Muscle of back (tissue), 11 donors: ENCODE results near the gene AKR1C3. TPM values are rescaled to one million over a fixed set of nuclear protein-coding genes. Genes with fewer than 3 reads are reported as not detected.
"Not testable (repeated sequence)": the region's sequence is repeated elsewhere in the genome, so short reads cannot be mapped to it uniquely, and the experiment has no call there.

Experiments
- DNase-seq, 3 donors: peaks; one replicate each; pipeline versions ENCODE4 v3.0.0 to v3.0.0-alpha.2; 2013
- polyA plus RNA-seq, 10 donors: library from polyadenylated mRNA; unstranded; fragments of 120-200 nt; gene quantifications; one replicate each; pipeline ENCODE4 v1.2.1, GENCODE V29; 2013; ENCODE audit not compliant: insufficient read length in 10 of 10

The AKR1C3 gene
- polyA plus RNA-seq, 10 donors = 0.56 to 3.0 (median 1.2) TPM

GRCh38 chr10:5088703-5089261, 5.4 kb upstream of the AKR1C3 start:
- DNase-seq = no peak

DNA sequence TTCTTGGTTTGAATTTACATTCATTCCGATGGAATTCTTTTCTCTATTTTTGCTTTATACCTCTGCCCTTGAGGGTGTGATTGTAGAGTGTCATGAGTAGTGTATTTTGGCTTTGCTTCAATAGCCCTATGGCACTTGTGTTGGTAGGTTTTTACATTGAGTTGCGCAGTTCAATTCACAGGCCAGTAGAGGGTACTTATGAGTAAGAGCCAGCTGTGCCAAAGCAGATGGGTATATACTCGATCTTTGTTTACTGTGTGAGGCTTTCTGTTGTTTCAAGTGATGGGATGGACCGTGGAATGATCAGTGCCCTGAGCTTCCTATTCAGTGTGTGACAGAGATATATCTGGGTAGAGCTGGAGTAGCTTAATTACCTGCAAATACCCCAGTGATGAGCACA, 4.3 kb upstream of the AKR1C3 start:
- no peak for DNase-seq

- no peak for DNase-seq
Measured at GRCh38 chr10:5090551-5090950, 3.7 kb upstream of the AKR1C3 start.

- no peak for DNase-seq
Measured at GRCh38 chr10:5091196-5091595, 3.0 kb upstream of the AKR1C3 start.

GRCh38 chr10:5092375-5092774, 1.8 kb upstream of the AKR1C3 start:
- no peak for DNase-seq

DNA sequence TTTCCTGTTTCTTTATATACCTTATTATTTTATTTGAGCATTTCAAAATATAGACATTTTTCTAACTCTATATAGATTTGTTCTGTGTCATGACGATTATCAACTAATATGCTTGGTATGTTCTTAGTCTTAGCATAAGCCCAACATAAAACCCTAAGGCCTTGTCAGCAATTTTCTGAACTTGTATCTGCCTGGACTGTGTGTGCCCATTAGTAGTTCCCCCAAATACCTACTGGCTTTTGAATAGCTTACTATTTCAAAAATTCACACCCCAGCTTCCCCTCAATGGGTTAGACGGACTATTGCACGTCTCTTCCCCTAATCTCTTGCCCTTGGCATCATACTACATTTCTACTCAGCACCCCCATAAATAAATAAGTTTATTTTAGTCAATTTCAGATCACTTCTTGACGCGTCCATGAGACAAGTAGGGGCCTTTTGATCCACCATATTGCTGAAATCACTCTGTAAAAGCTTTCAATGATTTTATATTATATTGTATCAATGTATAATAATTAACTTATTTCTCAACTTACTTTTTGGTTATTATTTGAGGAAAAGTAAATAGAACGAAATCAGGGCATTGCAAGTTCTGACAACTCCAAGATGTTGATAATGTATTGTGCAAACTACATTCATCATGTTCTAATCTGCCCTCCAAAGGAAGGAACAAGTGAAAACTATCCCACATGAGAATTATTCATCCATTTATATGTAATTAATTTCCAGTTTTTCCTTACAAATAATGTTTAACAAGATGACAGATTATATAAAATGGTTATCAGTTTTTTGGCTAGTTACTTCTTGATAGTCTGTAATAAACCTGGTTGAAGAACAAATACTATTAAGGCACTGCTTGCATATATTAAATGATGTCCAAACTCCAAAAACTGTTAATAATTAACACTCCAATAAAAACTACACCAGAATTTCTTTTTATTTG, 1.1 kb upstream of the AKR1C3 start:
- no peak for DNase-seq

DNA sequence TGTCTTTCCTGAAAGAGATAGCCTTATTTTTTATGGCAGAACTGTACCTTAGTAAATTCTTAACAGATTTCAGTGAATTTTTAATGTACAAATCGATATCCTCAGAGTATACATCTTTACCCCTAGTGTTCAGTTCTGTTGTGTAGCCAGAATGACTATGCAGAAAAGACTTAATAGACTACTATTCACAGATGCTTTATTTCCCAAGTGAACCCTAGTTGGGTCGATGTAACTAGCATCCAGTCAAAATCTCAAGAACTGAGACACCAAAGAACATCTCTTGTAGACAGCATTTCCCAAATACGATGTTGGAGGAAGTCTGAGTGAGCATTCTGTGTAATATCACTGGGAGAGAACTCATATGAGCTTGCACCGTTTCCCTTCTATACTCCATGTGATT, 1.5 kb downstream of the AKR1C3 start:
- no peak for DNase-seq

- DNase-seq = no peak
Measured at GRCh38 chr10:5096108-5096507, 1.9 kb downstream of the AKR1C3 start.

DNA sequence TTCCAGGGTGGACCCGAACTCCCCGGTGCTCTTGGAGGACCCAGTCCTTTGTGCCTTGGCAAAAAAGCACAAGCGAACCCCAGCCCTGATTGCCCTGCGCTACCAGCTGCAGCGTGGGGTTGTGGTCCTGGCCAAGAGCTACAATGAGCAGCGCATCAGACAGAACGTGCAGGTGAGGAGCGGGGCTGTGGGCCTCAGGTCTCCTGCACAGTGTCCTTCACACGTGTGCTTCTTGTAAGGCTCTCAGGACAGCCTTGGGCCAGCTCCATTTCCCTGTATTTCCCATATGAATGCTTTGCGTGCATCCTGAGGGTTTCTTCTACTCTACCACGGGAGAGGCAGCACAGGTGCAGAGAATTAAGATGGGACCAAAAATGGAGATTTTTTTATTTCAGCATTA, 8.3 kb downstream of the AKR1C3 start:
- not testable (repeated sequence) for DNase-seq

DNA sequence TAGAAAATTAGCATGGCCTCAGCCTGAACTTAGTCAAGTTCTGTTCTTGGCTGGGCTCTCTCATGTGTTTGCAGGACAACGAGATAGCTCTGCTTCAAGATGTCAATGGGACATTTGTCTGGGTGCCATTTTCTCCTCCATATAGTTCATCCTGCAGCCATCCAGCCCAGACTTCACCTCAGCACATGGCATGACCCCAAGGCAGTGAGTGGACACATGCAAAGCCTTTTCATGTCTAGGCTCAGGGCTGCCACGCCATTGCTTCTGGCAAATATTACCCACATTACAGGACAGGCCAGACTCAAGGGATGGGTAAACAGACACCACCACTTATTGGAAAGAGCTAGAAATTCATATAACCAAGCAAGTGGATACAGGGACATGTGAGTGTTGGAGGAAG, 9.3 kb downstream of the AKR1C3 start:
- DNase-seq = no peak

- no peak for DNase-seq
Measured at GRCh38 chr10:5105626-5106025, 11.4 kb downstream of the AKR1C3 start.

DNA sequence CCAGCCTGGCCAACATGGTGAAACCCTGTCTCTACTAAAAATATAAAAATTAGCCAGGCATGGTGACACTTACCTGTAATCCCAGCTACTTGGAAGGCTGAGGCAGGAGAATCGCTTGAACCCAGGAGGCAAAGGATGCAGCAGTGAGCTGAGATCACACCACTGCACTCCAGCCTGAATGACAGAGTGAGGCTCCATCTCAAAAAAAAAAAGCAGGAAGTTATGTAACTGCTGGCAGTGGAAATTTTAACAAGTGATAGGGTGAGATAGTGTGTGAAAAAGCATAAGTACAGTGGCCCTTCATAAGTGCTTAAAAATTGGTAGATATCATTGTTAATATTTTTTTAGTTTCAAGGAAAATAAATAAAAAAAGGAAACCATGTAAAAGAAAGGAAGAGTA, 12.3 kb downstream of the AKR1C3 start:
- DNase-seq = no peak

- no peak for DNase-seq
Measured at GRCh38 chr10:5107860-5108526, 13.8 kb downstream of the AKR1C3 start.

DNA sequence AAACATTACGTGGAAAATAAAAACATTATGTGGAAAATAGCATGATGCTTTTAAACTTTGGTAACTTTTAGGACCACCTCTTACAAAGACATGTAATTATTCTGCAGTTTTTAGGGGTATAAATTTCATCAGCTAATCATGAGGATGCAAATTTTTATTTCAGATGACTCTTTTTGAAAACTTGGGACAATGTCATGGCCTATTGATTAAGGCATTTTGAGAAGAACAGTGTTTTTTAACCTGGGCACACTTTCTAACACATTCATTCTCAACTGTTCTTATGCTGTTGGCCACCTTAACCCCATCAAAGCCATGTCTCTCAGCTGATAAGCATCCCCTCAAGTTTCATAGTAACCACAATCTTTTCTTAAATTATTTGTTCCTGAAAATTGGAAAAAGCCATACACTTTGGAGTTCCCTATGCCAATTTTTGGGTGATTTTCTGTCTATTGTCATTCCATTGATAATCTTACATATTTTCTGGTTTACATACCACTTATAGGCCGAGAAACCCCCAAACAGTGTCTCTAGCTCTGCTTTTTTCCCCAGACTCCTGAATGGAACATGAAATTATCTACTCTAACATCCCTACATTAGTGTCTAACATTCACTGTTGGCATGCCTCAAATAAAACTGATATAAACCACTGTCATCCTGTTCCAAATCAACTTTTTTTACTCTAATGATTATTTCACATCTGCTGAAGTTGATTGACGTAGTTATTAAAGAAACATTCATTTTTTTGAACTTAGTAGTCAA, 14.6 kb downstream of the AKR1C3 start:
- no peak for DNase-seq

DNA sequence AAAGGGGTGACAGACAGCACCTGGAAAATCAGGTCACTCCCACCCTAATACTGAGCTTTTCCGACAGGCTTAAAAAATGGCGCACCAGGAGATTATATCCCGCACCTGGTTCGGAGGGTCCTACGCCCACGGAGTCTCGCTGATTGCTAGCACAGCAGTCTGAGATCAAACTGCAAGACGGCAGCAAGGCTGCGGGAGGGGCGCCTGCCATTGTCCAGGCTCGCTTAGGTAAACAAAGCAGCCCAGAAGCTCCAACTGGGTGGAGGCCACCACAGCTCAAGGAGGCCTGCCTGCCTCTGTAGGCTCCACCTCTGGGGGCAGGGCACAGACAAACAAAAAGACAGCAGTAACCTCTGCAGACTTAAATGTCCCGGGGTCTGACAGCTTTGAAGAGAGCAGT, 15.6 kb downstream of the AKR1C3 start:
- not testable (repeated sequence) for DNase-seq

DNA sequence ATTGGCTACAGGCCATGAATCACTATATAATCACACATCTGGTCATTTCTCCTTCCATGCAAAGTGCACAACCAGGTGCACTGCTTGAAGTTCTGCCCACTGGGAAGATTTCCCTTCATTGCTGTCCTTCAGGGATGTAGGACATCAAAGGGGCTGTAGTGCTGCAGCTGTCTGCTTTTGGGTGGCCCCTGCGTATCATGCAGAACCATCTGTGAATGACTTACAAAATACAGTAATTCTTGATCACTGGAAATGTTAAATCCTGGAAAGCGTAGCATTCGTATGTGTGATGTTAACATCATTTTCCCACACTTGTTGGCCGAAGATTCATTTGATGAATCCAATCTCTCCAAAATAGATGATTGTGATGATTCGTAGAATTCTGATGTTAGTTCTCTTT, 22.4 kb downstream of the AKR1C3 start:
- DNase-seq = peak in 2 of 3 donors; percentile 7 to 12

DNA sequence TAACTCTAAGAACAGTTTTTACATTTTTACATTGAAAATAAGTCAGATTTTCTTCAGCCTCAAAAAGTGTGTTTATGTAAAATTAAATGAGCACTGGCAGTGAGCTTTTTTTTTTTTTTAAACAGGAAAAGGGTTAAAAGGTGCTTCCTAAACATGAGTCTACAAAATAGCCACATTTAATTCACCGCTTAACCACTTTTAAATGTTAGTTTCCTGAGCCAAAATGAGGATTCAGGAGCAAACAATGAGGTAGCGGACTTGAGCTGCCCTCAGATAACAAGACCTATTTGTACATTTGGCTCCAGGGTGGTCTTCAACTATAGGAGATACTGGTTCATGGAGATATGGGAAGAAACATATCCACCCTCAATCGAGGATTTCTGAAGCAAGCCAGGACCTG, 22.8 kb downstream of the AKR1C3 start:
- no peak for DNase-seq

- not testable (repeated sequence) for DNase-seq
Measured at GRCh38 chr10:5119997-5120396, 25.8 kb downstream of the AKR1C3 start.

DNA sequence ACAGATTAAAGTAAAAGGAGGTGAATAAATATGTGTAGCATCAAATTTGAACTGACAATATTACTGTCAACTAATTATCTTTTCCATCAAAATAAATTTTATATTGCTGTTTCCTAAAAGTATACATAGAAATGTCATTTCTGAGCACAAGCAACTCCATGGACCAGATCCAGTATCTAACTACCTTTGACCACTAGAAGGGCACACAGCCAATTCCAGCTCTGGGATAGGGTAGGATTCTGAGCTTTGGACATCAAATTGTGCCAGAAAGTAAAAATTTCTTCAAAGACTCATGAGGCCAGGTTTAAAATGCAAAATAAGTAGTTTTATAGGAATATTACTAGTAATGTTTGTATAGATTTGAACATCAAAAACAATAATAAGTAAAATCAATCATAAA, 29.7 kb downstream of the AKR1C3 start:
- DNase-seq = no peak

DNA sequence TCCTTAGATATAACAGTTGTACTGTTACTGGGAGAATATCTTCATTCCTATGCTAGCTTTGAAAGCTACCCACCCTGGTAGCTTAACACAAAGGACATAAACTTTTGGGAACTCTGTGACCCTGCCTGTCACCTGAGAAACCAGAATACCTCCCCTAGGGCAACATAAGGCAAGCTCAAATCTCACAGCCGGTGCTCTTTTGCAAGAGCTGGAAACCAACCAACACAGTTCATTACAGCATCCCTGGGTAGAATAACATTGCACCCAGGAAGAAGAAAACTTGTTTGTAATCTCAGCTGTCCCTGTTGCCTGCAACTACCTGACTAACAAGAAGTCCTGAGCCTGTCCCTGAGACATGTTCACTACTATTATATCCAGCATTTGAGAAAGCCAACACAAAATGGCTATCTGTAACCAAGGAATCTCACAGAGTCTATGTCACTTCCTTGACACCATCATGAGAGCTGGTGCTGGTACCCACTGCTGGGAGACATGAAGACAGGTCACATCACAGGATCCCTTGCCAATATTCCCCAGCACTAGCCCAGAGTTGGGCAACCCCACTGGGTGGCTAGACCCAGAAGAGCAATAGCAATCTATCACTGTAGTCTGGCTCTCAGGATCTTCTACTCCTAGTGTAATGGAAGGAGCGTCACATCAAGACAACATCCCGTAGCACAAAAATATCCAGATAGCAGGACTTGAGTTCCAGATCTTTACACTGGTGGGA, 31.3 kb downstream of the AKR1C3 start:
- no peak for DNase-seq

DNA sequence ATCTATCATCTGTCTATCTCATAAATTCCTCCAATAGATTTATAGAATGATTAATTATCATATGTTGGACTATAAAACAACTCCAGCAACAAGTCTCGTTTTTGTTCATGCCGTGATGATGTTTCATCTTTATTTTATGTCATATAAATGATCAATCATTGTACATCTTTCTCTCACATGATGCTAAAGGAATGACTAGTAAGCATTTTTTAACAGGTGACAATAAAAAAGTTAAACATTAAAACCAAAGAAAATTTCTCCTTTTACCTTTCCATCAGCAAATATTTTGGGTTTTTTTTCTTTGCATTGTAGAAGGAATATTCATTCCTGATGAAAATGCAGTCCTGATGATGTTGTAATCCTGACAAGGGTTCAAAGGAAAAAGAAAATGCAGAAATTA, 41.4 kb downstream of the AKR1C3 start:
- no peak for DNase-seq
